ENCODE measurements around the gene B3GALT4. TPM values are rescaled to one million over a fixed set of nuclear protein-coding genes. Genes with fewer than 3 reads are reported as not detected.
A peak's percentile ranks its signal among the peaks of the same experiment; 100 is the strongest.

B3GALT4 gene
- total RNA-seq, 2 donors from 2014 or later, result 3.9 to 5.6 TPM

- H3K27ac ChIP-seq, result peak overlapping the region; percentile 83 to 99 (median 89)
- H3K9me3 ChIP-seq, result no peaks in the 10 kb centered on the region
- TF ChIP-seq CTCF (IDR thresholded peaks at IDR 0.05) (no peak), POLR2A (IDR thresholded peaks at IDR 0.05) (no peak)
- H3K4me3 ChIP-seq, result no peak overlapping the region
- H3K4me1 ChIP-seq, result peaks cover 26% of the 10 kb centered on the region
- peaks cover 0 to 1% of the 10 kb centered on the region in 2 donors for H3K36me3 ChIP-seq (replicated peaks in 1 of 2; ENCODE audit: insufficient read depth in 1 of 2, low read depth in 2 of 2)
- DNase-seq (no peak), ATAC-seq (no peak)
- H3K27me3 ChIP-seq, result no peaks in the 10 kb centered on the region
- WGBS, 2 donors, result 69 to 70% methylated on average over 11 to 12 of the region's 12 CpGs
- intact Hi-C loops (cut with DNase I), result no loop called here
These were observed 20.0 kb downstream of the B3GALT4 start for GRCh38 chr6:33296797-33297405.

- intact Hi-C loops (cut with DNase I), result no loop called here
- ATAC-seq, result peak; percentile 36
- H3K36me3 ChIP-seq (replicated peaks in 1 of 2; ENCODE audit: insufficient read depth in 1 of 2, low read depth in 2 of 2), result no peaks in the 10 kb centered on the region
These were observed 20.6 kb downstream of the B3GALT4 start for GRCh38 chr6:33297406-33297955.

GRCh38 chr6:33297956-33298772 lies 21.2 kb downstream of the B3GALT4 start:
- peak in 1 of 7 experiments; percentile 8 for TF ChIP-seq CTCF (IDR thresholded peaks at IDR 0.05)
- peak in 2 of 3 donors; percentile 52 to 68 for TF ChIP-seq POLR2A (IDR thresholded peaks at IDR 0.05)
- WGBS, 2 donors, result 1% methylated on average over 39 to 40 of the region's 42 CpGs
- intact Hi-C loops (cut with DNase I), result no loop called here
- H3K4me1 ChIP-seq, result peaks cover 26% of the 10 kb centered on the region
- H3K27ac ChIP-seq, result peak overlapping the region; percentile 83 to 99 (median 89)
- H3K9me3 ChIP-seq, result no peaks in the 10 kb centered on the region
- H3K36me3 ChIP-seq (replicated peaks in 1 of 2; ENCODE audit: insufficient read depth in 1 of 2, low read depth in 2 of 2), result no peaks in the 10 kb centered on the region
- ATAC-seq (peak; percentile 25), DNase-seq (peak; percentile 59 to 83 (median 65))
- peak overlapping the region; percentile 44 to 85 for H3K4me3 ChIP-seq
- H3K27me3 ChIP-seq, result no peaks in the 10 kb centered on the region

More at GRCh38 chr6:33297406-33297955, 20.6 kb downstream of the B3GALT4 start:
- Histone ChIP-seq H3K9me3 (no peaks in the 10 kb centered on the region), H3K27me3 (no peaks in the 10 kb centered on the region), H3K4me1 (peaks cover 26% of the 10 kb centered on the region), H3K27ac (peak overlapping the region; percentile 83 to 99 (median 89)), H3K4me3 (peak overlapping the region; percentile 11 to 85)
- 8 to 9% methylated on average over 7 to 16 of the region's 16 CpGs for WGBS, 2 donors
- DNase-seq, result peak; percentile 62 to 80 (median 72)
- TF ChIP-seq CTCF (IDR thresholded peaks at IDR 0.05) (no peak), POLR2A (IDR thresholded peaks at IDR 0.05) (no peak)

- TF ChIP-seq POLR2A (IDR thresholded peaks at IDR 0.05) (no peak), CTCF (IDR thresholded peaks at IDR 0.05) (no peak)
- 0% methylated on average over 10 to 23 of the region's 34 CpGs for WGBS, 2 donors
- Histone ChIP-seq H3K4me1 (peaks cover 26% of the 10 kb centered on the region), H3K36me3 (replicated peaks in 1 of 2; ENCODE audit: insufficient read depth in 1 of 2, low read depth in 2 of 2) (peaks cover 0 to 6% of the 10 kb centered on the region in 2 donors), H3K27me3 (no peaks in the 10 kb centered on the region), H3K27ac (peak within 1 kb of the TSS; percentile 83 to 99 (median 89)), H3K4me3 (peak within 1 kb of the TSS; percentile 44 to 85), H3K9me3 (no peaks in the 10 kb centered on the region)
- DNase-seq (peak; percentile 78 to 84 (median 80)), ATAC-seq (peak; percentile 69)
- intact Hi-C loops (cut with DNase I), result no loop called here
These were observed 21.9 kb downstream of the B3GALT4 start, which contains the start of gene RGL2 for GRCh38 chr6:33298773-33299236. Gene RGL2 (minus strand): TSS chr6:33298942. CDS start chr6:33298610, 332 bp downstream.
